ENCODE results near the gene MTR. TPM values are rescaled to one million over a fixed set of nuclear protein-coding genes. Genes with fewer than 3 reads are reported as not detected.

MTR gene
- total RNA-seq, 4 donors from 2014 or later, result 9.6 to 33.0 (median 24.8) TPM

DNA sequence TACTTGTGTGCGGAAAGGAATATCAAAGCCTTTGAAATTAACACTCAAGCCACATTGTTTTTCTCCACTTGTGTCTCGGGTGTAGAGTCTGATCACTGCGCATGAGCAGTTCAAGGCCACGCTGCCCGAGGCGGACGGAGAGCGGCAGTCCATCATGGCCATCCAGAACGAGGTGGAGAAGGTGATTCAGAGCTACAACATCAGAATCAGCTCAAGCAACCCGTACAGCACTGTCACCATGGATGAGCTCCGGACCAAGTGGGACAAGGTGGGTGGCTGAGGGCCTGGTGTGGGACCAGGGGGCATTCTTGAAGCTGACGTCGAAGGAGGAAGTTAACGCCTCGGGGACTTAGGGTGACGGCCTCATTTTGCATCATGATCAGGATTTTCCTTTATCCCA, 43.7 kb upstream of the MTR start:
- TF ChIP-seq POLR2A (IDR thresholded peaks at IDR 0.05), result no peak
- TF ChIP-seq, protein P1, sequence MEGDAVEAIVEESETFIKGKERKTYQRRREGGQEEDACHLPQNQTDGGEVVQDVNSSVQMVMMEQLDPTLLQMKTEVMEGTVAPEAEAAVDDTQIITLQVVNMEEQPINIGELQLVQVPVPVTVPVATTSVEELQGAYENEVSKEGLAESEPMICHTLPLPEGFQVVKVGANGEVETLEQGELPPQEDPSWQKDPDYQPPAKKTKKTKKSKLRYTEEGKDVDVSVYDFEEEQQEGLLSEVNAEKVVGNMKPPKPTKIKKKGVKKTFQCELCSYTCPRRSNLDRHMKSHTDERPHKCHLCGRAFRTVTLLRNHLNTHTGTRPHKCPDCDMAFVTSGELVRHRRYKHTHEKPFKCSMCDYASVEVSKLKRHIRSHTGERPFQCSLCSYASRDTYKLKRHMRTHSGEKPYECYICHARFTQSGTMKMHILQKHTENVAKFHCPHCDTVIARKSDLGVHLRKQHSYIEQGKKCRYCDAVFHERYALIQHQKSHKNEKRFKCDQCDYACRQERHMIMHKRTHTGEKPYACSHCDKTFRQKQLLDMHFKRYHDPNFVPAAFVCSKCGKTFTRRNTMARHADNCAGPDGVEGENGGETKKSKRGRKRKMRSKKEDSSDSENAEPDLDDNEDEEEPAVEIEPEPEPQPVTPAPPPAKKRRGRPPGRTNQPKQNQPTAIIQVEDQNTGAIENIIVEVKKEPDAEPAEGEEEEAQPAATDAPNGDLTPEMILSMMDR (IDR thresholded peaks at IDR 0.05), result no peak
- no peak for DNase-seq

DNA sequence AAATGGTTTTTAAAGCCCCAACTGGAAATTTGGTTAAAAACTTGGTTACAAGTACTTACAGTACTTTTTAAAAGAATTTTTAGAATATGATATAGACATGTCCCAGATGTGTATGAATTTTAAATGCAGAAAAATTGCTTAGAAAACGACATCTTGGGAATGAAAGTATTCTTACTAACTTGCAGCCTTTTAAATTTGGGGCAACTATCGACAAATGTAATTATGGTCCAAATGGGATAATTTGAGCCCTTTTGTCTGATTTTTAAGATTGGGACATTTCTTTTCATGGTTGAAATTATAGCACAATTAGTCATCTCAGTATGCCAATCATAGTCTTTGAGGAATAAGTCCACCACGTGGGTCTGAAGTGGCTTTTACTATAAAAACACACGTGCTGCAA, 43.2 kb upstream of the MTR start:
- Histone ChIP-seq H3K36me3 (no peaks in the 10 kb centered on the region), H3K9me3 (no peaks in the 10 kb centered on the region), H3K27me3 (no peaks in the 10 kb centered on the region), H3K27ac (no peak overlapping the region), H3K4me3 (no peak overlapping the region), H3K4me1 (no peaks in the 10 kb centered on the region)
- DNase-seq, result no peak
- no peak for TF ChIP-seq POLR2A (IDR thresholded peaks at IDR 0.05)
- TF ChIP-seq, protein P1 (IDR thresholded peaks at IDR 0.05), result no peak

More for the DNA sequence above, 43.7 kb upstream of the MTR start:
- H3K4me3 ChIP-seq, result no peak overlapping the region
- no peaks in the 10 kb centered on the region for H3K4me1 ChIP-seq
- no peaks in the 10 kb centered on the region for H3K9me3 ChIP-seq
- no peak overlapping the region for H3K27ac ChIP-seq
- no peaks in the 10 kb centered on the region for H3K36me3 ChIP-seq
- H3K27me3 ChIP-seq, result no peaks in the 10 kb centered on the region

DNA sequence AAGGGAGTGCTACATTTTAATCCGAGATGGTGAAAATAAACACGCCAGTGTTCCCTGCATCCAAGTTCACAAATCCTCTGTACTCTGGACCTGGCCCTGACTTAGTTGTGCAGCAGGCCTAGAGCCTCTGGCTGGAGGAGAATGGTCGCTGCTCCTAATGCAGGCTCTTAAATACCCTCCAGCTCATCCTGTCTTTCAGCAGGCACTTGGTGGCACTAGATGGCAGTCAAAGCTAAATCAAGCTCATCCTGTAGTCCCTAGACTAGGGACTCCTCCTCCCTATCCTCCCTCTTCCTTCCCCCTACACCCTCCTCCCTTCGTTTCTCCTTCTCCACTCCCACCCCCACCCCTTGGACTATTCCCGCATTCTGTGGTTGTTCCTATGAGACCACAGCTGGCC, 41.6 kb upstream of the MTR start:
- Histone ChIP-seq H3K36me3 (no peaks in the 10 kb centered on the region), H3K27me3 (no peaks in the 10 kb centered on the region), H3K9me3 (no peaks in the 10 kb centered on the region), H3K4me1 (no peaks in the 10 kb centered on the region), H3K4me3 (no peak overlapping the region), H3K27ac (no peak overlapping the region)
- no peak for DNase-seq
- no peak for TF ChIP-seq POLR2A (IDR thresholded peaks at IDR 0.05)
- TF ChIP-seq, protein P1 (IDR thresholded peaks at IDR 0.05), result peak in 1 of 6 experiments; percentile 22

DNA sequence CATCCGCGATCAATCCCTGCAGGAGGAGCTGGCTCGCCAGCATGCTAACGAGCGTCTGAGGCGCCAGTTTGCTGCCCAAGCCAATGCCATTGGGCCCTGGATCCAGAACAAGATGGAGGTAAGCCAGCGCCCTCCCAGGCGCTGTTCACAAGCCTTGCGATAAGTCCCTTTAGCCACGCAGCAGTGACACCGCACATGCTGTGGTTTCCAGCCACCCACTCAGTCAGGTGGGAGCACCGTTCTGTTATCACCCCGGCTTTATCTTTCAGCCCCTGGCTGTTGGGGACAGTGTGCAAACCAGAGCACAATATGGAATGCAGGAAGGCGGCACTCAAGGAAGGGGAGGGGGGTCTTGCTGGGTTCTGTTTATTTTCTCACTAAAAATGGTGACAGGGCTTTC, 41.1 kb upstream of the MTR start:
- H3K27me3 ChIP-seq, result no peaks in the 10 kb centered on the region
- no peaks in the 10 kb centered on the region for H3K4me1 ChIP-seq
- no peak overlapping the region for H3K27ac ChIP-seq
- no peak overlapping the region for H3K4me3 ChIP-seq
- no peaks in the 10 kb centered on the region for H3K9me3 ChIP-seq
- no peak for DNase-seq
- H3K36me3 ChIP-seq, result no peaks in the 10 kb centered on the region
- TF ChIP-seq POLR2A (IDR thresholded peaks at IDR 0.05), result no peak
- TF ChIP-seq, protein P1 (IDR thresholded peaks at IDR 0.05), result no peak

DNA sequence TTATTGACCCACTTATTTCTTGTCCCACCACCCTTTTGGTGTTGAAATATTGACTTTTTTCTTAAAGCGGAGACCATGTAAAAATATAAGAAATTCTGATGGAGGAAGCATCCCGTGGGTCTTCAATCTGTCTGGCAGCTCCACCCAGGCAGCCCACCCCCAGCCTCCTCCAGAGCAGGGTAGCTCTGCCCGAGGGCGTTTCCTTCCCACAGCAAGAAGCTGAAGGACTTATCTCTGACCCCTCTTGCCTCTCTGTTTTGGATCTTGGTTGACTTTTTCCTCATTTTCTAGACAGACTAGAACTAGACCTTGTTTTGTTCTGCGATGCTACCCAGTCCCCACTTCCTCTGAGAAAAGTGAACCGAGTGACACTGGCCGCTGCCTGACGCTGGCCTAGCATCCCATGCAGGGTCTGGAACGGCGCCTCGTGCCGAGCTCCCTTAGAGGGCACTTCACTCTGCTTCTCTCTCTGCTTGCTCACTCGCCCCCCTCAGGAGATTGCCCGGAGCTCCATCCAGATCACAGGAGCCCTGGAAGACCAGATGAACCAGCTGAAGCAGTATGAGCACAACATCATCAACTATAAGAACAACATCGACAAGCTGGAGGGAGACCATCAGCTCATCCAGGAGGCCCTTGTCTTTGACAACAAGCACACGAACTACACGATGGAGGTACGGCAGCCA, 40.4 kb upstream of the MTR start:
- H3K36me3 ChIP-seq, result no peaks in the 10 kb centered on the region
- no peaks in the 10 kb centered on the region for H3K4me1 ChIP-seq
- TF ChIP-seq, protein P1 (IDR thresholded peaks at IDR 0.05), result no peak
- no peak for TF ChIP-seq POLR2A (IDR thresholded peaks at IDR 0.05)
- H3K27me3 ChIP-seq, result no peaks in the 10 kb centered on the region
- no peaks in the 10 kb centered on the region for H3K9me3 ChIP-seq
- no peak for DNase-seq
- no peak overlapping the region for H3K4me3 ChIP-seq
- H3K27ac ChIP-seq, result no peak overlapping the region

Measured in Peyer's patch (tissue), 4 donors.